ENCODE measurements around the gene SLC6A20.

SLC6A20 gene

DNA sequence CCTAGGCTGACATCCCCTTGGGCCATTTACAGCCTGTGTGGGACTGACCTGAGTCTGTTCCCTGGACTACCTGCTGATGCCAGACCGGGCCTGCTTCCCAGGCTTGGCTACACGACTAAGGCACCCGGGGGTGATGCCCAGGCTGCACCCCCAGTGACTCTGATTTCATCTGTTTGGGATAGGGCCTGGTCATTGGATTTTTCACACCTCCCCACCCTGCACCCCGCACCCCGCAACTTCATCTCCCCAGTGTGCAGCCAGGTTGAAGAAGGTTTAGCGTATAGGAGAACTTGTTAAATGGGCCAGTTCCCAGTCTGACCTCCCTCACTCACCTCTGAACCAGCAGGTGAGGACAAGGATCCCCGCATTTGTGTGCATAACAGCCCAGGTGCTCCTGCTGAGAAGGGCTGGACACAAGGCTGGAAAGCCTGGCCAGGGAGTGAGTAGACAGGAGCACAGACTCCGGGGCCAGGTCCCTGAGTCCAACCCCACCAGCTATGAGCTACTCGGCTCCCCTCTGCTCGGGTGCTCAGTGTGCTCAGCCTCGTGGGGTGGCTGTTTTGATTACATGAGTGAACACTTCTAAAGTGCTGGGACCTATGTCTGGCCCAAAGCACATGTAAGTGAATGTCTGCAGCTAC lies 18.5 kb downstream of the SLC6A20 start:
- no peak for DNase-seq

DNA sequence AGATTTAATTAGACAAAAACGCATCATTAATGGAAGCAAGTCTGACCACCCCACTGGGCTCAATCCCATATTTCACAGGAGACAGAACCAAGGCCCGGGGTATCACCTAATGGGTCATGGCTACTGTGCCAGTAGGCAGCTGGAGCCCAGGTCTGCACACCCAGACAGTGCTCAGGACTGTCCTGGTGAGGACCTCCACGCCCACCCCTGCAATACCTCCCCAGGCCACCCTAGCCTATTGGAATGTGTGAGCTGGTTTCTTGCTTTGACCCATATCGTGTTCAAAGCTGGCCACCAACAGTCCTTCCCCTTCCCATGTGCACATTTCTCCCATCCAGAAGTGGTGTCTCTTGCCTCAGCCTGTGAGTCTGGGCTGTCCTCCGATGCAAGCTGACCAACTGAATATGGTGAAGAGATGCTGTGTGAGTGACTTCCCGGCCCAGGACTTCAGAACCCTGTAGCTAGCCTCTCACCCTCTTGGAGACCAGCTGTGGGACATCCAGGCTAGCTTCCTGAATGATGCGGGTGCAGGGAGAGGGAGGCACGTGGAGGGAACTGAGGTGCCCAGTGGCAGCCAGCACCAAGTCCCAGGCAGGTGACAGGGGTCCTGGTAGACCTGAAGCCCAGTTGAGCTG lies 19.1 kb downstream of the SLC6A20 start:
- no peak for DNase-seq

GRCh38 chr3:45776611-45777010 lies 19.7 kb downstream of the SLC6A20 start:
- DNase-seq = no peak

- DNase-seq = no peak
Measured at GRCh38 chr3:45776301-45776595, 20.1 kb downstream of the SLC6A20 start.

- DNase-seq = no peak
Measured at GRCh38 chr3:45775571-45776300, 20.6 kb downstream of the SLC6A20 start.

DNA sequence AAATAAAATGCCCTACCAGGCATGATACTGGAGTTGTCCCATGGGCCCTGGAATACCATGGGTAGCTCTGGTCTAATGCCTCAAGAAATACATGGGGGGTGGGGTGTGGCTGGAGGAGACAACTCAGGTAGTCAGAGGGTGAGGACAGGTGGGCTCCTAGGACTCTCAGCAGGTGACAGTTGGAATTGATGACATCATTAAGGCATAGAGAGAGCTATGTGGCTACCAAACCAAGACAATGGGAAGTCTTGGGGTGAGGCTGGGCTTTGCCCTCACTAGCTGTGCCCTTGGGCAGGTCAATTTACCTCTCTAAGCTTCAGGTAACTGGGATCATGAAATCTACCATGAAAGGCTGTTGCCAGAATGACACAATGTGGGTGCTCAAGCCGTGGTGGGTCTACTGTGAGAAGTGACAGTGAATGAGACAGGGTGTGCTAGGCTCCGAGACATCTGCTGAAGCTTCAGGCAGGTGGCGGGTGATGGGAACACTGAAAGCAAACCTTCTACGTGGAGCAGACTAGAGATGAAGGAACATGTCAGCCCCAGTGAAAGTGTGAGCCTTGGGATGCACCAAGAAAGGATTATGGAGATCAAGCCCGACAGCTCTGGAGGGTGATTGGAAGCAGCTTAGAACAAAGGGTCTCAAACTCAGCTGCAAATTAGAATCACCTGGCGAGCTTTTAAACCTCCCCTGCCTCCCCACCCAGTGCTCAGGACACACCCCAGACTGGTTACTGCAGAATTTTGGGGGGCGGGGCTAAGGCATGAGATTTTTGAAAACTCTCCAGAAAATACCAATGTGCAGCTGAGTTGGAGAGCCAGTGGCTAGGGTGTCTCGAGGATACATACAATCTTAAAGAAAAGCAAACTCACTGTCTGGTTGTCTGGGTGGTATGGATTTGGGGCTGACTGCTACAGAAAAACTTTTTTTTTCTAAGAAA lies 21.5 kb downstream of the SLC6A20 start:
- no peak for DNase-seq

DNA sequence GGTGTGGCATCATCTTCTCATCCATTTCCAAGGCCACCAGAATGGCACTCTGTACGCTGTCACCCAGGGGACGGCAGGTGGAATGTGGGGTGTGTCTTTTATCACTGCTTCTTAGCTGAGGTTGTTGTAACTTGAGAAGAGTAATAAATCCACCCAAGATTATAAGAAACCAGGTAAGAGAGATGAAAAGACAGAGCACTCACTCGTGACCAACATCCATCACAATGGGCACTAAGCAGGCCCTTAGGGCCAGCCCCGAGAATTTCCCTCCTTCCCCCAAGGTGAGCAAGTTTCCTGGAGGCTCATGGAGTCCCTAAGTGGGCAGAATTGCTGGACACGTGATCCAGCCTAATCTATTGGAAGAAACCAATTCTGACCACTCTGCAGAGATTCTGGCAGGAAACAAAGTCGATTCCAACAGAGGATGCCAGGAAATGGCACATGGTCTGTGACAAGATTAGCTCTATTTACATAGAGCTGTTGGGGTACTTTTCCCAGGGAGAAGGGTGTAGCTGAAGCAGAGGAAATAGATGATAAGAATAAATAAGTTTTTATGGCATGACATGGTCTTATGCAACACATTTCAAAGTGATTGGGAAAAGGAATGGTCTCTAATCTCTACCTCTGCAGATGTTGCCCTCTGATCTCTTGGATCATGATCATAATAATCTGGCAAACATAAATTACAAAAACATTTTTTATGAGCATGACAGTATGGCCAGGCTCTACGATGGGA lies 22.5 kb downstream of the SLC6A20 start:
- DNase-seq = no peak

DNA sequence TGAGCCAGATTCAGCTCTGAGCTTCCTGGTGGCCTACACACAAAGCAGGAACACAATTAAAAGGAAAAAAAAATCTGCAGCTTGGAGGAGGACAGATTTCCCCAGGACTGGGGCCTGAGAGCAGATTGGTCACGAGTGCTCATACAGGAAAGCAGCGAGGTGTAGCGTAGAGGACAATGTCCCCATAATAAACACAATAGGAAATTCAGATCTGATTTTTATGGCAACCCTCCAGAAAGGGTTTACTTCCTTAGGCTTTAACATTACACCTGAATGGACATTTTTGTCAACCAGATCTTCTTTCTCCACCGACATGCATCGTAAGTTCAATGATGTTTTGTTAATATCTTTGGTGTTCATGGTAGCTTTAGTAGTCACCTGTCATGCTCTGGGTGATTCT lies 23.3 kb downstream of the SLC6A20 start:
- no peak for DNase-seq

GRCh38 chr3:45772341-45773035 lies 23.8 kb downstream of the SLC6A20 start:
- DNase-seq = no peak

- DNase-seq = no peak
Measured at GRCh38 chr3:45771831-45772230, 24.5 kb downstream of the SLC6A20 start.

GRCh38 chr3:45771166-45771775 lies 25.1 kb downstream of the SLC6A20 start:
- DNase-seq = no peak

- DNase-seq = no peak
Measured at GRCh38 chr3:45765958-45766357, 30.4 kb downstream of the SLC6A20 start.

DNA sequence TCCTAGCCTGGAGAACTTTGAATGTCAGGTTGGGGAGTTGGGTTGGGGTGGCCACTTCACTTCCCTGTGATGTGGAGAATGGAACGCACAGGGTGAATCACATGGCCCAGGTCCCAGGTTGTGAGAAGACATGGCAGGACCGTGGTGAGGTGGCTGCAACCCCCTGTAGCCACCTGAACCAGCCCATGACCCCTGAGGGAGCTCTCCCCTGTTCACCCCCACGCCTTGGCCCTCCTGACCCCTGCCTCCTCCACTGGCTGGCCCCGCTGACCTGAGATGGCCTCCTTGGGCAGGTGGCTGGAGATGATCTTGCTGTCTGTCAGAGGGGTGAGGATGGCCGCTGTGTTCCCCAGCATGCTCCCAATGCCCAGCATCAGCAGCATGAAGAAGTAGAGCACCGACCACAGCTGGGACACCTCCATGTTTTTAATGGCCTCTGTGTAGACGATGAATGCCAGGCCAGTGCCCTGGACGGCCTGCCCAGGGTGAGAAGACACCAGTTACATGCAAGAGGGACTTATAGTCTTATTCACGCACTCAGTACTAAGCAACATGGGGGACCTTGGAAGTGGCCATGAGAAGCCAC lies 31.0 kb downstream of the SLC6A20 start:
- no peak for DNase-seq

GRCh38 chr3:45763303-45763675 lies 33.0 kb downstream of the SLC6A20 start:
- no peak for DNase-seq

DNA sequence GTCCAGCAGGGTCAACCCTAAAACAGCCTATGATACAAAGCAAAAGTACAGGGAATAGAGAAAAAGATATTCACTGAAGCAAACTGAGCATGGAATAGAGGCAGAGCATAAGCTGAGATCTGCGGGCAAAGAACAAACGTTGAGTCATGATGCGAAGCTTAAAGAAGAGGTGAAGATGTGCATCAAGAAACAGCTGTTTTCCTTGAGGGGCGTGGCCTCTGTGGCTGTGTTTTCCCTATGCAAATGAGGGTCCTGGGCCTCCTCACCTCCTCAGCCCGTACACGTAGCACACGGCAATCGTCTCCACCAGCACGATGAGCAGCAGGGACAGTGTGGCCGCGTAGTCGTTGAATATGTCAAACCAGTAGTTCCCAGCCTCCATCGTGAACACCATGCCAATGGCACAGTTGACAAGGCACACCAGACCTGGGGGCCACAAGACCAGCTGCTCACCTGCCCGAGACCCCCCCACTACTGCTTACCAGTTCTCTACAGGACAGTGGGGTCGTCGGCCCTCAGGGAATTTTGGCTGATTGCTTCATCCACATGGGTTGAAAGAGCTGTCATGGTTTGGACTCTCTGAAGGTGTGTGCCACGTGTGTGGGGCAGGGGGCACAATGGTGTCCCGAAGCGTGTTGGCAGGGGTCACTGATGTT lies 33.6 kb downstream of the SLC6A20 start:
- DNase-seq = no peak

- DNase-seq = no peak
Measured at GRCh38 chr3:45761831-45762230, 34.5 kb downstream of the SLC6A20 start.

GRCh38 chr3:45760878-45761711 lies 35.2 kb downstream of the SLC6A20 start:
- DNase-seq = peak; percentile 55

- DNase-seq = no peak
Measured at GRCh38 chr3:45759851-45760250, 36.5 kb downstream of the SLC6A20 start.

DNA sequence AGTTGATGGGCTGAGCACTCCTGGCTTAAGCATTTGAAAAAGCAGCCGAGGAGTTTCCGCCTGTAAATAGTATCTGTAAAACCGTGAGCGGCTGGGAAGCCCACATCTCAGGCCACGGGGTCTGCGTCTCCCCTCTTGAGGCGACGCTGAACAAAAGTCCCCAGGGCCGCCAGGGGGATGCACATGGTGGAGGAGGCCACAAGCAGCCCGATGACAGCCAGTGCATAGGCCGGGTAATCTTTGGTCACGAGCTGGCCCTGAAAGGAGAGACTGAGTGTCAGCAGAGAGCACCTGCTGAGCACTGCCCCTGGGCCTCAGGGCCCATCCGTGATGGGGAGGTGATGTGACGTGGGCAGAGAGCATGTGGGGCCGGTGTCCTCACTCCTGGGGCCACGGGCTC lies 37.5 kb downstream of the SLC6A20 start:
- no peak for DNase-seq

All from fibroblast of skin of abdomen (primary cell).